Caco-2 (cell line): ENCODE results near the gene PCK1. TPM values are rescaled to one million over a fixed set of nuclear protein-coding genes. Genes with fewer than 3 reads are reported as not detected.
A peak's percentile ranks its signal among the peaks of the same experiment; 100 is the strongest.

Experiments used
- BruUV-seq: library from RNA; stranded (reverse); fragments of 400-500 nt; replicated peaks from 2 replicates; lab custom pipeline; 2021; lab: Mats Ljungman, UMichigan
- CTCF ChIA-PET: fragments of 300-600 bp; sonication (Branson Sonifier 250); formaldehyde crosslinking; loops from one replicate; lab custom pipeline; 2022; ENCODE audit warnings: antibody characterized with exemption; lab: Charles Lee
- POLR2A ChIA-PET: fragments of 300-600 bp; sonication (Branson Sonifier 250); formaldehyde crosslinking; loops from one replicate; lab custom pipeline; 2022; ENCODE audit warnings: antibody characterized with exemption; lab: Charles Lee
- DNase-seq, 2 experiments: peaks; one replicate each; pipeline versions ENCODE4 v3.0.0 to v3.0.0-alpha.2; 2020 to 2022
- H3K27me3 ChIP-seq: replicated peaks from 2 replicates; pipeline ENCODE4 v1.6.0; 2011; ENCODE audit warnings: low read length; ENCODE audit not compliant: control insufficient read depth, insufficient read depth
- H3K36me3 ChIP-seq: 2 replicates; pipeline ENCODE4 v1.5.1; 2011; ENCODE audit warnings: low read length; ENCODE audit not compliant: control insufficient read depth, insufficient read depth
- H3K4me1 ChIP-seq: fragments of 250-450 bp; sonication (Bioruptor Pico); 2 replicates; pipeline ENCODE4 v1.5.1; 2020; ENCODE audit warnings: mild to moderate bottlenecking
- H3K4me3 ChIP-seq: 2 replicates; pipeline ENCODE4 v1.5.1; 2011; ENCODE audit warnings: low read depth, mild to moderate bottlenecking, control low read depth, low read length
- H3K9me3 ChIP-seq: fragments of 250-450 bp; sonication (Bioruptor Pico); 2 replicates; pipeline ENCODE4 v1.5.1; 2020; ENCODE audit warnings: mild to moderate bottlenecking, moderate library complexity
- H3K27ac Mint-ChIP-seq: one replicate; pipeline ENCODE4 v1.8.0; 2022; ENCODE audit warnings: mixed read lengths; ENCODE audit not compliant: unreplicated experiment
- H3K27me3 Mint-ChIP-seq: one replicate; pipeline ENCODE4 v1.8.0; 2022; ENCODE audit warnings: mixed read lengths; ENCODE audit not compliant: insufficient read depth, unreplicated experiment
- H3K36me3 Mint-ChIP-seq: one replicate; pipeline ENCODE4 v1.8.0; 2022; ENCODE audit warnings: mild to moderate bottlenecking, mixed read lengths; ENCODE audit not compliant: insufficient read depth, unreplicated experiment
- H3K4me1 Mint-ChIP-seq: one replicate; pipeline ENCODE4 v1.8.0; 2022; ENCODE audit warnings: low read depth, mixed read lengths; ENCODE audit not compliant: unreplicated experiment
- H3K4me3 Mint-ChIP-seq: one replicate; pipeline ENCODE4 v1.8.0; 2022; ENCODE audit warnings: mild to moderate bottlenecking, moderate library complexity, mixed read lengths; ENCODE audit not compliant: unreplicated experiment
- H3K9me3 Mint-ChIP-seq: one replicate; pipeline ENCODE4 v1.8.0; 2022; ENCODE audit warnings: mixed read lengths; ENCODE audit not compliant: unreplicated experiment
- CTCF ChIP-seq, 2 experiments: fragments of 200-600 bp in 1 of 2; IDR thresholded peaks; 1 replicate in 1 of 2; 2 replicates in 1 of 2; pipeline versions ENCODE4 v1.5.1 to v1.8.0; 2011 to 2022; ENCODE audit warnings: antibody characterized with exemption in 1 of 2, control low read depth in 1 of 2, inconsistent platforms in 1 of 2, low read depth in 1 of 2, low read length in 1 of 2, mild to moderate bottlenecking in 1 of 2, moderate library complexity in 1 of 2; ENCODE audit not compliant: insufficient read depth in 1 of 2, severe bottlenecking in 1 of 2, unreplicated experiment in 1 of 2
- intact Hi-C: fragments of 100-400 bp; cut with micrococcal nuclease; formaldehyde crosslinking; loops from one replicate; pipeline ENCODE4 v1.10.0; 2022; ENCODE audit not compliant: unreplicated experiment
- total RNA-seq: library from RNA; stranded (reverse); gene quantifications from 2 replicates; pipeline ENCODE4 v1.2.3, GENCODE V29; 2022

Gene PCK1
- total RNA-seq, 1 experiment from 2014 or later = not detected

- no TSS peak for BruUV-seq
- Histone ChIP-seq H3K36me3 (no peaks in the 10 kb centered on the region), H3K4me3 (no peak overlapping the region), H3K27me3 (no peaks in the 10 kb centered on the region; the same call in 1 of the 2 replicates), H3K9me3 (no peaks in the 10 kb centered on the region), H3K4me1 (no peaks in the 10 kb centered on the region)
- ChIA-PET CTCF (interaction anchor here (1.7 to 2.1 kb wide), 4 partner anchors 14 to 83 kb away, joined by 5 to 14 read pairs (median 9); no protein-coding TSS in a partner anchor), POLR2A (no interaction called here)
- DNase-seq = no peak
- Mint-ChIP-seq H3K4me1 (no peaks in the 10 kb centered on the region), H3K36me3 (no peaks in the 10 kb centered on the region), H3K4me3 (no peak overlapping the region), H3K27me3 (peaks cover 14% of the 10 kb centered on the region), H3K27ac (no peak overlapping the region), H3K9me3 (no peaks in the 10 kb centered on the region)
- TF ChIP-seq CTCF (IDR thresholded peaks at IDR 0.05; ENCODE audit: insufficient read depth in 1 of 2, low read depth in 1 of 2, low read length in 1 of 2, severe bottlenecking in 1 of 2, unreplicated experiment in 1 of 2) = no peak
- intact Hi-C loops = no loop called here
Observed at GRCh38 chr20:57513199-57513598, 47.7 kb upstream of the PCK1 start.

GRCh38 chr20:57514273-57514751, 46.6 kb upstream of the PCK1 start:
- no peaks in the 10 kb centered on the region for H3K9me3 ChIP-seq
- intact Hi-C loops = loop anchor here (1.0 kb wide), 2 partner anchors 80 to 695 kb away; no protein-coding TSS in a partner anchor
- no peaks in the 10 kb centered on the region for H3K27me3 ChIP-seq
- Mint-ChIP-seq H3K36me3 (no peaks in the 10 kb centered on the region), H3K4me3 (no peak overlapping the region), H3K9me3 (no peaks in the 10 kb centered on the region), H3K27me3 (peaks cover 14% of the 10 kb centered on the region), H3K4me1 (no peaks in the 10 kb centered on the region), H3K27ac (no peak overlapping the region)
- H3K36me3 ChIP-seq = no peaks in the 10 kb centered on the region
- POLR2A ChIA-PET = no interaction called here
- no peak overlapping the region for H3K4me3 ChIP-seq
- H3K4me1 ChIP-seq = no peaks in the 10 kb centered on the region
- DNase-seq = peak; percentile 81 to 83
- CTCF ChIA-PET = interaction anchor here (0.6 to 2.1 kb wide), 4 partner anchors 78 to 355 kb away, joined by 3 to 14 read pairs (median 9); no protein-coding TSS in a partner anchor
- BruUV-seq = no TSS peak
- TF ChIP-seq CTCF (IDR thresholded peaks at IDR 0.05; ENCODE audit: insufficient read depth in 1 of 2, low read depth in 1 of 2, low read length in 1 of 2, severe bottlenecking in 1 of 2, unreplicated experiment in 1 of 2) = peak; percentile 97

- Histone ChIP-seq H3K27me3 (no peaks in the 10 kb centered on the region), H3K4me3 (no peak overlapping the region), H3K4me1 (no peaks in the 10 kb centered on the region), H3K36me3 (no peaks in the 10 kb centered on the region), H3K9me3 (no peaks in the 10 kb centered on the region)
- intact Hi-C loops = no loop called here
- BruUV-seq = no TSS peak
- TF ChIP-seq CTCF (IDR thresholded peaks at IDR 0.05; ENCODE audit: insufficient read depth in 1 of 2, low read depth in 1 of 2, low read length in 1 of 2, severe bottlenecking in 1 of 2, unreplicated experiment in 1 of 2) = no peak
- POLR2A ChIA-PET = interaction anchor here (0.6 kb wide), 1 partner anchor 145 kb away, joined by 6 read pairs; no protein-coding TSS in a partner anchor
- H3K4me3 Mint-ChIP-seq = no peak overlapping the region
- CTCF ChIA-PET = interaction anchor here (2.4 kb wide), 1 partner anchor 78 kb away, joined by 14 read pairs; no protein-coding TSS in a partner anchor
- peaks cover 12% of the 10 kb centered on the region for H3K27me3 Mint-ChIP-seq
- H3K4me1 Mint-ChIP-seq = no peaks in the 10 kb centered on the region
- no peaks in the 10 kb centered on the region for H3K36me3 Mint-ChIP-seq
- no peak overlapping the region for H3K27ac Mint-ChIP-seq
- H3K9me3 Mint-ChIP-seq = no peaks in the 10 kb centered on the region
- no peak for DNase-seq
Observed at GRCh38 chr20:57517904-57518303, 43.0 kb upstream of the PCK1 start.
